Stimulated activated CD8-positive, alpha-beta memory T cell treated with anti-CD3 and anti-CD28 coated beads, Interleukin-4, amount 100 ng/mL, for 24 hours (primary cell): Measurements from ENCODE around the gene CEBPG.

Experiments used
- DNase-seq: peaks from one replicate; pipeline ENCODE4 v3.0.0-alpha.2; 2020; ENCODE audit warnings: low read depth

CEBPG gene

DNA sequence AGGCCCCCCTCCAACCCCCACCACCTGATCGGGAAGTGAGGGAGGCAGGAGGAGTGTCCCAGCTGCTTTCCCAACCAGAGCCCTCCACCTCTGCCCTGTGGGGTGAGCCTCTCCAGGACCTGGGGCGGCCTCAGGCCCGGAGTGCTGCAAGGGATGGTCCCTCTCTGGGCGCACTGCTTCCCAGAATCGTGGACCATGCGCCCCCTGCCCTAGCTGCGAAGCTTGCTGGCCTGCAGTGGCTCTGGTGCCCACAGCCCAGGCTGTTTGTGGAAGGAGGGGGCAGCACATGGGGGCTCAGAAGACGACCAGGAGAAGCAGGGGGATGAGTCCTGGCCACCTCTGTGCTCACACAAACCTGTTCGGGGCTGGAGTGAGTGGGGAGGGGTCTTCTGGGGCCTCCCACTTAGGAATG, 33.6 kb downstream of the CEBPG start:
- no peak for DNase-seq

DNA sequence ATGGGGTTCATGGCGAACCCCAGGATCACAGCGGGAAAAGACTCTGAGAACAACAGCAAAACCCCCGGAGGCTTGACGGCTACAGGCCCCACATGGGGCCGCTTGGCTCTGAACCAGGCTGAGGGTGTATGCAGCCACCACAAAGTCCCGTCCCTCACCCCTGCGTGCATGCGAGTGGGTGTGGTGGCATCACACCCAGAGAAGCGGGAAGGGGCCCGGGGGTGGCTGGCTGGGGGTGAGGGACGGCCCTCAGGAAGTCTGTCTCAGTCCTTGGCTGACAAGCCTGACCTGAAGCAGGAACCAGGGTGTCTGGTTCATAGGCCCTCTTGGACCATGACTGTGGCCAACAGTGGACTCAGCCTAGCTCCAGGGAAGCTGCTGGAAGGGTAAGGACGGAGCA, 34.2 kb downstream of the CEBPG start:
- no peak for DNase-seq

DNA sequence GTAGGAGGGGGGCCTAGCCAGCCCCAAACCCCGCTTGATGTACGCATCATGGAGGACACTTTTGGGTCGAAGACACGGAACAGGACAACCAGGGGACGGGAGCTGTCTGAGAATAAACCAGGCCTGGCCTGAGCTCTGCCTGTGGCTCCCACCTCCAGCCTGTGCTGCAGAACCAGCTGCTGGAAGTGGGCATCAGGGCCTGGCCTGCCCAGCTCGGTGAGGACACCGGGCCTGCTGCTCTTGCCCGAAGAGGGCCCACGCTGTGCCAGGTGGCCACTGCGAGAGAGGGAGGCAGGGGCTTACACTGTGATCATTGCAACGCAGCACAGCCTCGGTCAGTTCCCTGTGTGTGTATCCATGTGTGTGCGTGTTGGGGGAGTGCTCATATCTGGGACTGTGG, 34.6 kb downstream of the CEBPG start:
- no peak for DNase-seq

DNA sequence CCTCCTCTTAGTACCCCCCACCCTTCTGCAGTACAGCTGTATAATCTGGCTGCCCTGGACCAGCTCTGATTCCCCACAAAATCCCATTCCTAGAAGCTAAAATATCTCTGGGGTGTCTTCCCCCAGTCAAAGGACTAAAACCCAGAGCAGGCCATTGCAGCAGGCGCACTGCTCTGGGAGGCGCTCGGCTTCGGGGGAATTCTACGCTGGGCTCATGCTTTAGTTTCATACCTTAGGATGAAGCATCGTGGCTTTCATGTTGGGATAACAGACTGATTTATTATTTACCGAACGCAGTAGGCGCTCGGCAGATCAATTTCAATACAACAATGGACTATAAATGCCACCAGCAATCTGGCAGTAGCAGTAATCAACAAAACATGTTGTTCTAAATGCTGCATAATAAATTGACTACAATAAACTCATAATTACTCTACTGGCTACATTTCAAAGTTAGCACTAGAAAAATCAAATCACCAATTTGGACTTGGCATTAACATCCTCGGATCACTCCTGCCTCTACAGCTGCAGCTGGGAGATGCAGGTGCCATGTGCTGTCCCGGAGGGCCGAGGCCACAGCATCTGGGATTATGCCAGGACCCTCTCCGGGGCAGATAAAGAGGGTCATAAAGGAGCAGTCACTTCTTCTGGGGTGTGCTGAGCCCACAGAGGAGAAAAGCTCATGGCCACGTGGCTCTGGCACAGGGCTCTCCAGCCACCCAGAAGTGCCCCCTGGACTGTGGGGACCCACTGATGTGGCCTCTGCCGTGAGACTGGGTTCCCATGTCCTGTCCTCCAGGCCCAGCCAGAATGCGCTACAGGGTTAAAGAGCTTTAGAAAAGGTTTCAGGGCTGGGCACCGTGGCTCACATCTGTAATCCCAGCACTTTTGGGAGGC, 35.3 kb downstream of the CEBPG start:
- no peak for DNase-seq

DNA sequence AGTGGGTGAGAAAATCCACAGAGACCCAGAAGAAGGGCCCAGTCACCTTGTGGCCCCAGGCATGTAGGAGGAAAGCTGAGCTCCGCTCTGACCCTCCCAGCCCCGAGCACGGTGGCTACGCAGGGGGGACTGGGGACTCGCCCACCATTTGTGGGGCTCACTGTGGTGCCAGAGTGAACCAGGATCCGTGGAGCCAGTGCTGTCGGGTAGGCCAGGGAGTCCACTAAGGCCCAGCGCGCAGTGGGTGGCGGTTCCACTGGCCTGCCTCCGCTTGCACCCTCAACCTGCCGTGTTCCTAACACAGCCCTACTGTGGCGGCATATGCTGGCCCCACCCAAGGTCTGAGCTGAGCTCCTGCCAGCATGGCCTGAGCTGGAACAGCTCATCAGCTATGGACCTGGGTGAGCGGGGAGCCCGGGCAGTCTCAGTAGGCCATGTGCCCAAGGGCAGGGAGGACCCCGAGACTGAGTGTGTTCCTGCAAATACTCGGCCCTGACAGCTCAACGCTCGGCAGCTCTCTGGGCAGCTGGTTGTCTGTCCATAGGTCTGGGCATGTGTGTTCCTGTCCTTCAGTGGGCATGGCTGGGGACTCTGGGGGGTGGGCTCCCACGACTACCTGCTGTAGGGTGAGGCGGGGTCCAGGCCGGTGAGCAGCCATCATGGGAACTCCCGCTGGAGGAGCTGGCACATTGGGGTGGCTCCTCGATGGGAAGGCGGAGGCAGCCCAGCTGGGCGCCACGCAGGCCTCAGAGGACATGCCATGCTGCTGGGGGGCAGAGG, 36.6 kb downstream of the CEBPG start:
- DNase-seq: no peak

DNA sequence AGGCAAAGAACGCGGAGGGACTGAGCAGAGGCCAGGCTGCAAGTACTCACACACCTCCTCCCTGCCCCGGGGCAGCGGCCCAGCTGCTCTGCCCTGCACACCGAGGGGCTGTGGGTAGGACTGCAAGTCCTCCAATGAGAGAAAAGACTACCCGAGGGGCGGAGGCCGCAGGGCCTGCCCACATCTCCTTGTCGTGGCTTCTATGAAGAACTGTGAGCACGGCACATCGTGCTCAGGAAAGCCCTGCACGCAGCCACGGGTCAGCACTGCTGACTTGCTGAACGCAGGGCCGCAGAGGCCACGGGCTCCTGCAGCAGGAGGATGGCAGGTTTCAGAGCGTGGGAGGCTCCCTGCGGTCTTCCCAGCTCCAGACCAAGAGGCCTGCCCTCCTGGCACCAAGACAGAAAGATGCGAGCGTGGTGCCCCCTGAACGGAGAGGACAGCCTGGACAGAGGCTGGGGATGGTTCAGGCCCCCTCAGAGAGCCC, 37.4 kb downstream of the CEBPG start:
- no peak for DNase-seq

DNA sequence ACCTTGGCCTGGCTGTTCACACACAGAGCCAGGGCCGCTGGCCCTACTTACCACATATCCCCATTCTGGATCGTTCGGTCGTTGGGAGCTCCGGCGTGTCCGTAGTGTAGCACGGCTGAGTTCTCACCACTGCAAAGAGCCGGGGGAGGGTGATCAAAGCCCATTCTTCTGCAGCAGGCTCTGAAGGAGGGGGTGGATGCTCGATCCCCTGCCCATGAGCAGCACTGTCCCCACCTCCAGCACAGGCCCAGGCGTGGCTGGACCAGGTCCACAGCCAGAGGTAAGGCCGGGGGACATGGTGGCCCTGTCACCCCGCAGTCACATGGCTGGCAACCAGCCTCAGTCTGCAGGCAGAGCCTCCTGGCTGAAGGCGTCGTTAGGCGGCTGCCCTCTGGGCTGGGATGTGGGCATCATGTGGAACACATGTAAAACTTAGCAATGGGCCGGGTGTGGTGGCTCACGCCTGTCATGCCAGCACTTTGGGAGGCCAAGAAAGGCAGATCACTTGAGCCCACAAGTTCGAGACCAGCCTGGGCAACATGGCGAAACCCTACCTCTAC, 38.2 kb downstream of the CEBPG start:
- DNase-seq: no peak

DNA sequence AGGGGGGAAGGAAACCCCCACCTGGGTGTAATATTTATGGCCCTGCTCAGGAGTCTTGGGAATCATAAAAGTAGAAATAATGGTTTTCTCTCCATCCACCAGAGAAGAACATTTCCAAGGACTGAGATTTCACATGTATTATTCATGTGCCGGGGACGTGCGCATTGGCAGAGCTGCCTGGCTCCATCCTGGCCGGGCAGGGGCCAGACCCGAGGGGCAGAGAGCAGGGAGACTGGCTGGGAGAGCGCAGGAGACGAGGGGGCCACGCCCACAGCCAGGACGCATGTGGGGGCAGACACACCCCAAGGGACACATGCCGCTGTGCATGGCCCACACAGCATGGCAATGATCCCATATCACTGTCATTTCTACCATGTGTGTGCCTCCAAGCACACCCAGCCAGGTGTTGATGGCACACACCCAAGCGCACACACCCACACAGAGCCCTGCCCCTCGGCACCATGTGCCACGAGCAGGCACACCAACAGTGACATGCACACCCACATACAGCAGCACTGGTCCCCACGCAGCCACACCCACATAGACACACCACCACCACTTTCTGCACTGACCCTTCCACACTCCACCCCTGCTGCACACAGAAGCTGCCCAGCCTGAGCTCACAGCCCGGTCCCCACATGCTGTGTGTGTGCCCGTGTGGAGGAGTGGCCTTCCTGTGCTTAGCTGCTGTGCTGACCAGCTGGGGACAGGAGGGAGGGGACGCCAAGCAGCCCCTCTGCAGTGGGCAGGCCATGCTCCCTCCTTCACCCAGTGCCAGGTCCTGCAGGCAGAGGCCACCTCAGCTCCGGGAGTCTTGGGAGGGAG, 39.3 kb downstream of the CEBPG start:
- DNase-seq: no peak

DNA sequence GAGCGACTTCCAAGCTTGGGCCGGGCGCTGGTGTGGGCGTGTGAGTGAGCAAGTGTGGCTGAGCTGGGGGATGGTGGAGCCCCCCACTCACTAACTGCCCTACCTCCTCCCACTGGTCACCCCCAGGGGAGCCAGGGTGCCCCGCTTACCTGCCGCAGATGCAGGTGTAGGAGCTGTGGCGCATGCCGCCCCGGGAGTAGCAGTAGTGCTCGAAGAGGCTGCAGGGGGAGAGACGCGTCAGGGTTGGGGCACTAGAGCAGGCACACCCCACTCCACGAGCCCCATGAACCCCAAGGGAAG, 39.9 kb downstream of the CEBPG start:
- DNase-seq: no peak

DNA sequence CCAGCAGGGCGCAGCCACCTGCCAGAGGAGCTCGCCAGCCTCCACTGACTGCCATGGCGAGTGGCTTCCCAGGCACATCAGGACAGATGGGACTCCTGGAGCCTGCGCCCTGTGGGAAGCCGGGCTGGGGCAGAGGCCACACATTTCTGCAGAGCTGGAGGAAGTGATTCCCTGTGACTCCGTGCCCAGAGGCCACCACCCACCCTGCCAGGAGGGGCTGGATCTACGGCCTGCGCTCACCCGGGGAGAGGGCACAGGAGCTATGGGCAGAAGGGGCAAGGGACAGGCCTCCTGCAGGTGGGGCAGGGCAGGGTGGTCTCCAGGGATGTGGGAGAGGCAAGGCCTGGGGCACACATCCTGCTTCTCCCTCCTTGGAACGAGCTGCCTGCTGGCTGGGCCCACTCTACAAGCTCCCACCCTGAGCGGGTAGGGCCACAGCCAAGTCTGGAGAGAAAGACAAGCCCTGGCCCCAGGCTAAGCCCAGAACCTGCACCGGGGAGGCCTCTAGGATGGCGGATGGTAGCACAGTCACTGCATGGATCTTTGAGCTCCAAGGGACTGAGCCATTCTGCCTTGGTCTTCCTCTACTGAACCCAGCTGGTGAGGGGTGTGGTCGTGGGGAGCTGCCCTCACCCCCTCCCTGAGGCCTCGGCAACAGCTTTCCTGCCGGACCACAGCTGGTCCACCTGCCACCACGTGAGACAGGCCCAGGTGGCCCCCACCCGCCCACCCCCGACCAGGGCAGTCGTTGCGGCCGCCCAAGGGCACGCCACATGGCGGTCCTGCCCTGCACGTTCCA, 40.6 kb downstream of the CEBPG start:
- no peak for DNase-seq

DNA sequence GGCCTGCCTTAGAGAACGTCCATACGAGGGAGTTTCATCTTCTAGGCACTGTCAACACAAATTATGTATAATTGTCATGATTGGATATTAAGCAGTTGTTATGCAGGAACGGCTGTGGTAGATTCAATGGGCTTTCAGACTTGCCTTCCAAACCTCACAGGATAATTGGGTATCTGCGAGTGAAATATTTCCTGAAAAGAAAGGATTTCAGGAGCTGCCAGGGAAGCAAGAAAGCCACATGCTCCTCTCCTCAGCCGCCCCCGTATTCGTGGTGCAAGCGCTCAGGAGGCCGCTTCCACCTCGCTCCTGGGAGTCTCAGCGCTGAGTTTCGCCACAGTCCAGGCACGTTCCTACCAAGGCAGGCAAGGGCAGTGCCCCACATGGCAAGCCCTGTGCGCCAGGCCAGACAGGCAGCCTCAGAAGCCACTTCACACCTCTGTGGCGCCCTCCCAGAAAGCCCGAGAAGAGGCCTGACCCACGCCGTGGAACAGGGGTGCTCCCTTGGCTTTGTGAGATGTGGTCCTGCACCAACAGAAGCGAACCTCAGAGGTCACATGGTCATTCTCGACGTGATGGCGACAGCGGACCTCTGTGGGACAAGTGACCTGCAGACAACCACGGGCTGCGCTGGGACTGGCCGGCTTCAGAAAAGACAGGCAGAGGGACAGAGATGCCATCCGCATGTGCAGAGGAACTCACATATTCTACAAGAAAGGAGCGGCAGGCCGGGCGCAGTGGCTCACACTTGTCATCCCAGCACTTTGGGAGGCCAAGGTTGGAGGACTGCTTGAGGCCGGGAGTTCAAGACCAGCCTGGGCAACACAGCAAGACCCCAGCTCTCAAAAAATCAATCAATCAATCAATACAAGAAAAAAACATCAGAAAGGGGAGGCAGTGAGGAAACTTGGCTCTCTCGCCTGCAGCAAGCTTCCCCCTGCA, 41.4 kb downstream of the CEBPG start:
- DNase-seq: no peak

DNA sequence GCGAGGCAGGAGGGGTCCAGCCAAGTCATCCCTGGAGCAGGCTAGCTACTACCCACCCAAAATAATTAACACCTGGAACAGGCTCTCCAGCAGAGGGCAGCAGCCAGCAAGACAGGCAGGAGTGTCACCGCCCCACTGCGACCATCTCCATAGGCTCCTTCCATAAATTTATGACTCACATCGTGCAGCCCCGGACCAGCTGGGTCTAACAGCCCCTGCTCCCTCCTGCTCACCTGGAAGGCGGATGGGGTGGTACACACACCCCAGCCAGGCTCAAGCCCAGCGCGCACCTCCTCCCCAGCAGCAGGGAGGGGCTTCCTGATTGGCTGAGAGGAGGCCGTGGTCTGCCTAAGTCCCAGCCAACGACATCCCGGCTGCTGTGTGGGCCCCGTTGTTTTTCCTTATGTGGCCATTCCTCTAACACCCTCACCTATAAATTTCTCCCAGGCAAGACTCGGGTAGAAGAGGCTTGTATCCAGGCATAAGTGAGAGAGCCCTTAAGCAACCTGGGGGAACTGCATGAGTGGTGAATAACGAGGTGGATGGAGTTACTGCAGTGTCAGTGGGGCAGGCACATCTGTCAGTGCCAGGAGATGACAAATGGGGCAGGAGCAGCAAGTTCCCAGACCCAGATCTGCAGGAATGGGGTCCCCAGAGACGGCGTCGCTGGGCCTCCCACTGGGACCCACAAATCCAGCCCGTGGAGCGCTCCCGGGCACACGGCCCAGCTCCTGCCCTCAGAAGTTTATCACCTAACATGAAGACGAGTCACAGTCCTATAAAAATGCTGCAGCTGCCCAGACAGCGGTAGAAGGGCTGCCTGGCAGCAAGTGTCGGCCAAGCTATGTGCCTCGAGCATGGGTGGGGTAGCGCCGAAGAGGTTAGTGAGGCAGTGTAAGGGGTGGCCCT, 43.1 kb downstream of the CEBPG start:
- DNase-seq: peak; percentile 48

DNA sequence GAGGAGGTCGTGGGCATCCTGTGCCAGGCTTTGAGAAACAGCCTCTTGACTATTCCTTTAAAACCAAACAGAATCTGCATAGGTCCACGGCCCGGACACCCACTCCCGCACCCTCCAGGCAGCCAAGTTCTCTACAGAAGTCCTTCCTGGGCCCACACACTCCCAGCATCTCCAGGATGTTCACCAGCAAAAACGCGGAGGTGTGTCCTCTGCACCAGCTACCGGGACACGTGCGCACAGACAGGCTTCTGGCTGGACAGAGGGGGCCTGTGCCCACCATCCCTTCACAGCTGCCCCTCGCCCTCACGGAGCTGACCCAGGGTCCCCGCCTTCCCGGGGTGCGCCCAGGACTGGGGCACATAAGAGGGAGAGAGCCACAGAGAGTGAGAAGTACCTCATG, 44.2 kb downstream of the CEBPG start:
- DNase-seq: no peak

DNA sequence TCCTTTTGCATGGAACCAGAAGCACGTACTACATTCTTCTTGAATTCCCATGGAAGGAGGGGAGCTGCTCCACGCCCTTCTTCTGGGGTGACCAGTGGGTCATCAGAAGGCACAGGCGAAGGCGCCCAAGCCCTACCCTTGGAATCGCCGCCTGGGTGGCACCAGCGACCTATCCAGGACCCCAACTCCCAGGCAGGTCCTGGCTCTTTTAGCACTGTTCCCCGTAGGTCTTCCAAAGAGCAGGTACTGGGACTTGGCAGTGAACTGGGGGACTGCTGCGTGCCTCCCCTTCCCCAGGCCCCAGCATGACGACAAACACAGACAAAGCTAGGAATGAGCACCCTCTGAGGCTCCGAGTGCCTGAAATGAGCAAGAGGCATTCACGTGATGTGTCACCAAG, 45.0 kb downstream of the CEBPG start:
- no peak for DNase-seq

DNA sequence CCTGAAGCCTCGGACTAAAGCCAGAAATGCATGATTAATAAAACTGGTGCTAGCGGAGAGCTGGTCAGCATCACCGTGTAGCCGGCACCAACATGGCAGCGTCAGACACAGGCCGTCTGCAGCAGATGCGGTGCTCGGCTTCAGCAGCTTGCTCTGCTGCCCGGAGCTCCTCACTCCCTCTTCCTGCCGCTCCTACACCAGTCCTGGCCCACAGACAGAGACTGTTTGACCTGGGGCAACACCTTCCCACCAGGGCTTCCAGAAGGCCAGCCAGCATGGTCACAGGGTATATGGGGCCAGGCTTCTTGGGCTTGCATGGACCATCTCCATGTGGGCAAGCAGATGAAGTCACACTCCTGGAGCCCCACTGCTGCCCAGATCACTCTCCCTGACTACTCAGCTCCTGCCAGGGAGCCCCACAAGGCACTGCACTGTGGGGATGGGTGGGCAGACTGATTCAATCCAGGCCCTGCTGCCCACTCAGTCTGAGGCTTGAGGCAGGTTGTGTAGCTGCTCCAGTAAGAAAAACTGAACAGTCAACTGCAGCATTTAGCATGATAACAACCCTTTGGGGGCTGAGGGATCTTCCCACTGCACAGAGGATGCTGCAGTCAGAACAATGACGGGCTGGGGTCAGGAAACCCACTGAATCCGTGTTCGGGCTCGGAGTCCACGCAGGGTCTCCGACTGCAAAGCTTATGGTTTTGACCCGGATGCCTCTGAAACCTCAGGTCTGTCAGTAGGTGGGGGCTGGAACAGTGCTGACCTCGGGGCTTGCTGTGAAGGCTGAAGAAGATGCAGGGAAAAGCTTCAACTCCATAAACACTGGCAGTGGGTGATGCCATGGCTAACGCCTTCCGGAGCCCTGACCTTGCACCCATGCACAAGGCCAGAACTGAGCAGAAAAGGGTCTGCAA, 45.6 kb downstream of the CEBPG start:
- no peak for DNase-seq

DNA sequence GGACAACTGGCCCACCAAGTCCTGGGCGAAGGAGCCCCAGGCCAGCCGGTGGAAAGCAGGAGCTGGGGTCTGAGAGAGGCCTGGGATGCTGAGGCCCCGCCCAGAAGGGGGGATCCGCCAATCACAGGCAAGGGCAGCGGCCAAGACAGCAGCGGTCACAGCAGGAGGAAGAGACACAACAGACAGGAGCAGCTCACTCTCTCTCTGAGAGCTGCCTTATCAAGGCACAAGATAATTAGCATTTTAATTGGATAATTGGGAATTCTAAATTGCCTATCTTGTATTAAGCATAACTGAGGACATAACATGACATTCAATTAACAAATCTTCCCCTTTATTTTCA, 46.2 kb downstream of the CEBPG start:
- no peak for DNase-seq

DNA sequence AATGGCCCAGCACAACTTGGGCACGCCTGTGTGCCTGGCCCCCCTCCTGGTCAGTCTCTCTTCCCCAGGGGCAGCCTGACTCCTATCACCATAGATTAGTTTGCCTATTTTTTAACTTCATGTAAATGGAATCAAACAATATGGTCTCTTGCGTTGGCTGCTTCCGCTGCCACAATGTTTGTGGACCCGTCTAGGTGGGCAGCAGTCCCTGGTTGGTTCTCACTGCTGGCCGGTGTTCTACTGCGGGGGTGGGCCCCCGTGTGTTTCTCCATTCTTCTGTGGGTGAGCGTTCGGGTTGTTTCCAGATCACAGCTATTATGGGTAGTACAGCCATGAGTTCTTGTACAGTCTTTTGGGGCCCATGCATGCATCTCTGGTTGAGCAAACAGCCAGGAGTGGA, 47.3 kb downstream of the CEBPG start:
- no peak for DNase-seq

DNA sequence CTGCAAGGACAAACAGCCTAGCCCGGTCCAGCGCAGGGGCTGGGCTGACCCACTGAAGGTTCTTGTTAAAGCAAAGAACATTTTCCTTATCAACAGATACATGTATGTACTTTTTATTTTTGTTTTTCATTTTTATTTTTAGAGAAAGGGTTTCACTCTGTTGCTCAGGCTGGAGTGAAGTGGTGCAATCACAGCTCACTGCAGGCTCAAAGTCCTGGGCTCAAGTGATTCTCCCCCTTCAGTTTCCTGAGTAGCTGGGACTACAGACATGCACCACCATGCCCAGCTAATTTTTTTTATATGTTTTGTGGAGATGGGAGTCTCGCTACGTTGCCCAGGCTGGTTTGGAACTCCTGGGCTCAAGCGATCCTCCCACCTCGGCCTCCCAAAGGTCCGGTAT, 47.9 kb downstream of the CEBPG start:
- no peak for DNase-seq
